Measurements from ENCODE around the gene STAMBPL1. TPM values are rescaled to one million over a fixed set of nuclear protein-coding genes. Genes with fewer than 3 reads are reported as not detected.

Gene STAMBPL1
- total RNA-seq, 4 donors from 2014 or later, result 13.3 to 35.8 (median 14.2) TPM

DNA sequence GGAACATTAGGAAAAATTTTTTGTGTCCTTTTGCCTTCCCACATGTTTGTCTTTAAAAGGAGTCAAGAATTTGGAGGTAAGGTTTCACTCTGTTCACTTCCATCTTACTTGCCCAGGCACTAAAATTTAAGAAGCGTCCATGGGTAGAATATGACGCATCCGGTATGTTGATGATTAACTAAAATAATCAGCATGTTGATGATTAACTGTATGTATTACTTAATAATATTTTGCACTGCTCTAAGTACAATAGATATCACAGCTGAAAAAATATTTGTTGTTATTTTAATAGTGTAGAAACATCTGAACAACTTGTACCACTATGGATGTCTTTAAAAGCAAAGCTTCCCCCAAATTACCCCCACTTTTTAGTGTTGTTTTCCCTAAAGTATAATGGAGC is 39.9 kb upstream of the STAMBPL1 start:
- H3K4me3 ChIP-seq, result no peak overlapping the region
- H3K27me3 ChIP-seq, result no peaks in the 10 kb centered on the region
- no peak overlapping the region for H3K27ac ChIP-seq
- peaks cover 36% of the 10 kb centered on the region for H3K4me1 ChIP-seq
- no peak for TF ChIP-seq POLR2AphosphoS5 (IDR thresholded peaks at IDR 0.05)
- no peak for TF ChIP-seq CTCF (IDR thresholded peaks at IDR 0.05)
- TF ChIP-seq POLR2A (IDR thresholded peaks at IDR 0.05), result no peak
- no peak for TF ChIP-seq EP300 (IDR thresholded peaks at IDR 0.05)
- no peak for DNase-seq (ENCODE audit: low spot score in 2 of 2)
- H3K36me3 ChIP-seq, result no peaks in the 10 kb centered on the region
- 76% methylated on average over 3 of the region's 3 CpGs for WGBS
- no peaks in the 10 kb centered on the region for H3K9me3 ChIP-seq

DNA sequence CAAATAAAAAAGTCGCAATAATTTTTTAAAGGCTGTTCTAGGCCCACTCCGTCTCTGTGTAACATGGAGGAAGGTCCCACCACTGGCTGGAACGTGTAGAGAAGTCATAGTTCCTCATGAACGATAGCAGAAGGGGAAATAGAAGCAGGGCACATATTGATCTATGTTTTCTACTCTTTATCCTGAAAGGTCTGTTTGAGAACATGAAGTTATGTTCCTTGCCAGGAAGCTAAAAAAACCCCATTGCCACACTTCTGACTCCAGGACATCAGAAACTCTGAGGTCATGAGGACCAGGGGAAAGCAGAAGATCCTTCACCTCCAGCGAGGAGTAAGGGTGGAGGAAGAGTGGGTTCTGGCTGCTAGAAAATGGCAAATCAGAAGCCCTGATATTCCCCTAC is 39.2 kb upstream of the STAMBPL1 start:
- H3K4me1 ChIP-seq, result peaks cover 32% of the 10 kb centered on the region
- no peaks in the 10 kb centered on the region for H3K36me3 ChIP-seq
- H3K27me3 ChIP-seq, result no peaks in the 10 kb centered on the region
- WGBS, result 91% methylated on average over 5 of the region's 5 CpGs
- no peak overlapping the region for H3K27ac ChIP-seq
- no peak overlapping the region for H3K4me3 ChIP-seq
- H3K9me3 ChIP-seq, result no peaks in the 10 kb centered on the region
- TF ChIP-seq CTCF (IDR thresholded peaks at IDR 0.05) (no peak), POLR2AphosphoS5 (IDR thresholded peaks at IDR 0.05) (no peak)
- DNase-seq (ENCODE audit: low spot score in 2 of 2), result no peak

DNA sequence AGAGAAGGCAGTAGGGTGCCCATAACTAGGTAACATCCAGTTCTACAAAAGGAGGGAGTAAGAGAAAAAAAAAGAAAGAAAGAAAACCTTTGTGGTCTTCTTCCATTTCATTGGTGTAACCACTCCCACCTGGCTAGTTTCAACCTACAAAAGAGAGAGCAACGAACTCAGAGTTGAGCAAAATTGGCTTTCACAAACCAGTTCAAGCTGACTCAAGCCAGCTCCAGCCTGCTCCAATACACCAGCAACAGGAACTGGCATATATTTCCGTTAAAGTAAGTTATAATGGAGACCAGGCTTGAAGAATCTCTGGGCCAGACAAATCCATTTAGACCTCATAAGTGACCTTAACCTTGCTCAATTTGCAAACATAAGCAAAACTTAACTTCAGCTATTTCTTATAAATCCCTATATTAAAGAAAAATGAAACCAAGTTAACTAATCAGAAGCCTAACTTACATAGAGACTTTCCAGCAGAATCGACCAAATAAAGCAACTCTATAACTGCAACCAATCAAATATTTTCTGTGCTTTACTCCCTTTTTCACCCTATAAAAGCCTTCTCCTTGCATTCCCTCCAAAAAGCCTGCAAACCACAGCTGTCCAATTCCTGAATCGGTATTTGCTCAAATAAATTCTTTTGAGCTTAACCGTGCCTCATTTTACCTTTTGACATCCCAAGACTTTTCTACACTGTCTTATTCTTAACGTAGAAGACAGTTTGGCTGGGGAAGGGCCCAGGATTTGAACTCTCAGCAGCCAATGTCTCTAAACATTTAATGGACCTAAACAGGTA is 38.5 kb upstream of the STAMBPL1 start:
- 59% methylated on average over 6 of the region's 6 CpGs for WGBS

DNA sequence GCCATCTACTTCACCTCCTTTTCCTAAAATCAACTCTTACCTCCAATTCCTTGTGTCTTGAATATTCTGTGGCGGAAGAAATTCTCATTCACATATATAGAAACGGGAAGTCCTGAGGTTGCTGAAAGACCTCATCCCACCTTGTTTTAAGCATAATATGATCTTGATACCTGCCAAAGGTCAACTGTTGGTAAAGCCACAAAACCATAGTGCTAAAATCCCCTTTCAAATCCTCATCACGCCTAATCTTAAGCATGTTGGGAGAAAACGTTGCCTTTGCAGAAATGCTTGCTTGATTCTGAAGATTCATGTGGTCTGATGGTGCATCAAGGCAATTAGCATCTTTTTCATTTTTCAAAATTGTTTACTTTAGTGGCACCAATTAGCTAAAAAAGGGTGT is 36.9 kb upstream of the STAMBPL1 start:
- Histone ChIP-seq H3K4me1 (peaks cover 18% of the 10 kb centered on the region), H3K36me3 (no peaks in the 10 kb centered on the region), H3K27ac (no peak overlapping the region), H3K4me3 (no peak overlapping the region), H3K9me3 (no peaks in the 10 kb centered on the region), H3K27me3 (no peaks in the 10 kb centered on the region)
- 95% methylated on average over 4 of the region's 4 CpGs for WGBS
- no peak for DNase-seq (ENCODE audit: low spot score in 2 of 2)
- TF ChIP-seq EP300 (IDR thresholded peaks at IDR 0.05) (no peak), CTCF (IDR thresholded peaks at IDR 0.05) (no peak), POLR2A (IDR thresholded peaks at IDR 0.05) (no peak), POLR2AphosphoS5 (IDR thresholded peaks at IDR 0.05) (no peak)

More for the DNA sequence above, 38.5 kb upstream of the STAMBPL1 start:
- H3K9me3 ChIP-seq, result no peaks in the 10 kb centered on the region
- no peak for TF ChIP-seq POLR2AphosphoS5 (IDR thresholded peaks at IDR 0.05)
- TF ChIP-seq EP300 (IDR thresholded peaks at IDR 0.05), result no peak
- TF ChIP-seq CTCF (IDR thresholded peaks at IDR 0.05), result no peak
- no peak for TF ChIP-seq POLR2A (IDR thresholded peaks at IDR 0.05)
- no peak for DNase-seq (ENCODE audit: low spot score in 2 of 2)
- H3K36me3 ChIP-seq, result no peaks in the 10 kb centered on the region
- H3K4me1 ChIP-seq, result peaks cover 27% of the 10 kb centered on the region
- H3K27ac ChIP-seq, result no peak overlapping the region
- no peak overlapping the region for H3K4me3 ChIP-seq
- H3K27me3 ChIP-seq, result no peaks in the 10 kb centered on the region

DNA sequence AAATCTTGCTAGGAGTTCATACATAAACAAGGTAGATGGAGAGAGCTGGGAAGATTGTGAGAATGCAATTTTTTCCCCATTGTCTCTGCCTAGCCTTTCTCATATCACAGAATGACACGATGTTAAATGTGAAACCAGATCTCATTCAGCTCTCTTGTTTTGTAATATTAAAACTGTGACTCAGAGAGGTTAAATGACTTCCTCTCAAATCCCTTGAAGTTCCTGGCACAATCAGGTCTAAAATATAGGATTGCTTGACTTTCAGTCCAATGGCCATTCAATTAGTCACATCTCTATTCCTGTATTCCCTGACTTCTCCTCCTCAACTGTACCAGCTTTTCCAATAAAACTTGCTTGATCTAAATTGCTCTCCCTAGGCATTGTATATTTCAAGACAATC is 31.5 kb upstream of the STAMBPL1 start:
- no peaks in the 10 kb centered on the region for H3K27me3 ChIP-seq
- H3K27ac ChIP-seq, result no peak overlapping the region
- H3K9me3 ChIP-seq, result no peaks in the 10 kb centered on the region
- 7% methylated on average over 1 of the region's 1 CpG for WGBS
- TF ChIP-seq CTCF (IDR thresholded peaks at IDR 0.05), result no peak
- TF ChIP-seq POLR2A (IDR thresholded peaks at IDR 0.05), result no peak
- no peak for TF ChIP-seq POLR2AphosphoS5 (IDR thresholded peaks at IDR 0.05)
- DNase-seq (ENCODE audit: low spot score in 2 of 2), result no peak
- peaks cover 39% of the 10 kb centered on the region for H3K4me1 ChIP-seq
- H3K4me3 ChIP-seq, result no peak overlapping the region
- no peaks in the 10 kb centered on the region for H3K36me3 ChIP-seq
